PFSK-1 (cell line): Measurements from ENCODE around the gene TUBE1.

ENCODE experiments used
- FOXP2 ChIP-seq: optimal IDR thresholded peaks from 2 replicates; pipeline ENCODE3; 2011; ENCODE audit warnings: borderline replicate concordance, control low read depth, inconsistent platforms; ENCODE audit not compliant: insufficient read depth; ENCODE audit errors: extremely low read length, extremely low read depth
- POLR2AphosphoS5 ChIP-seq: IDR thresholded peaks from 2 replicates; pipeline ENCODE4 v1.6.1; 2012; ENCODE audit warnings: low read depth, mild to moderate bottlenecking, control low read depth, low read length, moderate library complexity
- SIN3A ChIP-seq: IDR thresholded peaks from 2 replicates; pipeline ENCODE4 v1.6.1; 2012; ENCODE audit warnings: mild to moderate bottlenecking, low read length, moderate library complexity, borderline replicate concordance; ENCODE audit not compliant: insufficient read depth
- TAF1 ChIP-seq: IDR thresholded peaks from 2 replicates; pipeline ENCODE4 v1.6.1; 2012; ENCODE audit warnings: low read length, control low read depth, borderline replicate concordance; ENCODE audit not compliant: insufficient read depth
- TF ChIP-seq, protein P1 (sequence below), 2 experiments: IDR thresholded peaks; 2 replicates each; pipeline versions ENCODE4 v1.6.1 to v1.8.0; 2011 to 2012; ENCODE audit warnings: low read depth in 2 of 2, low read length in 2 of 2, control low read depth in 1 of 2, inconsistent platforms in 1 of 2, mild to moderate bottlenecking in 1 of 2, moderate library complexity in 1 of 2; ENCODE audit not compliant: insufficient read depth in 1 of 2

The TUBE1 gene

DNA sequence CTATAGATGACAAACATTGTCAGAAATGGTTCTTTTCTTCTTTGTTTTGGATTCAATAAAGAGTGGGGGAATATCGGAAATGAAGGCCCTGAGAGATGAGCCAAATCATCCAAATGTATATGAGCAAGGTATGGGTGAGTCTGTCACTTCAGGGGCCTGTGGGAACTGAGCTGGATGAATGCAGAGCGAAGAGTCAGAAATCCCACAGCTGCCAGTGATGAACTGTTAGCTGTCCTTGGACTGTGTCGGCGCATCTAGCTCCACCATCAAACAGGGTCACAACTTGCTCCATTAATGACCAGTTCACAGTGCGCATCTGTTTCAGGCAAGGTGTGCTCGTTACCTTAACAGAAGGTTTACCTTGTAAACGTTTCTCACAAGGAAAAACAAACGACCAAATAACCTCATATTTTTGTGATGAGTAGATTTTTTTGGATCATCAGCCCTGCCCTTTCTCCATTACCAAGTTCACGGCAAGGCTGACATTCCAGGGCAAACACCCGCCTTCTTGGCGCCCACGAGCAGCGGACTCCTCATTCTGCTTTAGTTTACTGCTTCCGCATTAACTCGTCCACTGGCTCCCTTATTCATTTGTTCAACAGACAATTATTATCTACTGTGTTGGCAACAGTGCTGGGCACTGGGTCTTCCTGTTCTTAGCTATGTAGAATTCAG, 48.4 kb downstream of the TUBE1 start:
- no peak for TF ChIP-seq FOXP2
- no peak for TF ChIP-seq SIN3A
- TF ChIP-seq POLR2AphosphoS5, result no peak
- TF ChIP-seq, protein P1, sequence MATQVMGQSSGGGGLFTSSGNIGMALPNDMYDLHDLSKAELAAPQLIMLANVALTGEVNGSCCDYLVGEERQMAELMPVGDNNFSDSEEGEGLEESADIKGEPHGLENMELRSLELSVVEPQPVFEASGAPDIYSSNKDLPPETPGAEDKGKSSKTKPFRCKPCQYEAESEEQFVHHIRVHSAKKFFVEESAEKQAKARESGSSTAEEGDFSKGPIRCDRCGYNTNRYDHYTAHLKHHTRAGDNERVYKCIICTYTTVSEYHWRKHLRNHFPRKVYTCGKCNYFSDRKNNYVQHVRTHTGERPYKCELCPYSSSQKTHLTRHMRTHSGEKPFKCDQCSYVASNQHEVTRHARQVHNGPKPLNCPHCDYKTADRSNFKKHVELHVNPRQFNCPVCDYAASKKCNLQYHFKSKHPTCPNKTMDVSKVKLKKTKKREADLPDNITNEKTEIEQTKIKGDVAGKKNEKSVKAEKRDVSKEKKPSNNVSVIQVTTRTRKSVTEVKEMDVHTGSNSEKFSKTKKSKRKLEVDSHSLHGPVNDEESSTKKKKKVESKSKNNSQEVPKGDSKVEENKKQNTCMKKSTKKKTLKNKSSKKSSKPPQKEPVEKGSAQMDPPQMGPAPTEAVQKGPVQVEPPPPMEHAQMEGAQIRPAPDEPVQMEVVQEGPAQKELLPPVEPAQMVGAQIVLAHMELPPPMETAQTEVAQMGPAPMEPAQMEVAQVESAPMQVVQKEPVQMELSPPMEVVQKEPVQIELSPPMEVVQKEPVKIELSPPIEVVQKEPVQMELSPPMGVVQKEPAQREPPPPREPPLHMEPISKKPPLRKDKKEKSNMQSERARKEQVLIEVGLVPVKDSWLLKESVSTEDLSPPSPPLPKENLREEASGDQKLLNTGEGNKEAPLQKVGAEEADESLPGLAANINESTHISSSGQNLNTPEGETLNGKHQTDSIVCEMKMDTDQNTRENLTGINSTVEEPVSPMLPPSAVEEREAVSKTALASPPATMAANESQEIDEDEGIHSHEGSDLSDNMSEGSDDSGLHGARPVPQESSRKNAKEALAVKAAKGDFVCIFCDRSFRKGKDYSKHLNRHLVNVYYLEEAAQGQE (IDR thresholded peaks at IDR 0.05; ENCODE audit: insufficient read depth in 1 of 2, low read depth in 2 of 2, low read length in 2 of 2), result no peak
- TF ChIP-seq TAF1, result no peak

DNA sequence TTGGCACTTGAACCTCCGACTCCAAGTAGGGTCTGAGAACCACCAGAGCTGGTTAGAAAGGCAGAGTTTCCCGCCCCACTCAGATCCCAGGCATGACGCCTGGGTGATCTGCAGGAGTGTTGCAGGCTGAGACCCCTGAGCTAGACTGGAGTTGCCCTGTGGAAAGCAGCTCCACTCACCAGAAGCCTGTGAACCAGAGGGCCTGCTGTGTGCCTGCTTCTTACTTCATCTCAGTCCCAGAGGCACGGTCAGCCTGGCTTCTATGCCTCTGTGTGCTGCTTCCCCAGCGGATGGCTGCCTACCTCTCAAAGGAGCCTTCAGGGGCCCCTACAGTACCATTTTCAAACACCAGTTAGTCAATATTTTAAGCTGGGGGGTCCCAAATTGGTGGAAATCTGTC, 49.0 kb downstream of the TUBE1 start:
- TF ChIP-seq POLR2AphosphoS5 (no peak), SIN3A (no peak), FOXP2 (no peak)

DNA sequence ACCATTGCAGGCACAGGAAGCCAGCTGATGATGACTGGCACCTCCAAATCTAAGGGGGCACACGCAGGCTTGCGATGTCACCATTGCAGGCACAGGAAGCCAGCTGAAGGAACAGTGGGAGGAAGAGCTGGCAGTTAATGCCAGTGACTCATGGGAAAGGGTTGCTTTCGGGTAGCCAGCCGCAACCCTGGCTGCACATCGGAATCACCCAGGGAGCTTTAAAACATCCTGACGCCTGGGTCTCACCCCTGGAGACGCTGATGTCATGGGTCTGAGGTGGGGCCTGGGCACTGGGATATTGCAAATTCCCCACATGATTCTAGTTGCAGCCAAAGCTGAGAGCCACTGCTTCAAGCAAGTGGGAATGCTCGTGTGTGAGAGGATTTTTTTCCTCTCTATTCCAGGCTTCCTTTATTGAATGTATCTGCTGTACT, 49.5 kb downstream of the TUBE1 start:
- TF ChIP-seq, protein P1 (IDR thresholded peaks at IDR 0.05; ENCODE audit: insufficient read depth in 1 of 2, low read depth in 2 of 2, low read length in 2 of 2), result no peak
- TF ChIP-seq POLR2AphosphoS5, result no peak
- no peak for TF ChIP-seq SIN3A
- no peak for TF ChIP-seq TAF1
- TF ChIP-seq FOXP2, result no peak

DNA sequence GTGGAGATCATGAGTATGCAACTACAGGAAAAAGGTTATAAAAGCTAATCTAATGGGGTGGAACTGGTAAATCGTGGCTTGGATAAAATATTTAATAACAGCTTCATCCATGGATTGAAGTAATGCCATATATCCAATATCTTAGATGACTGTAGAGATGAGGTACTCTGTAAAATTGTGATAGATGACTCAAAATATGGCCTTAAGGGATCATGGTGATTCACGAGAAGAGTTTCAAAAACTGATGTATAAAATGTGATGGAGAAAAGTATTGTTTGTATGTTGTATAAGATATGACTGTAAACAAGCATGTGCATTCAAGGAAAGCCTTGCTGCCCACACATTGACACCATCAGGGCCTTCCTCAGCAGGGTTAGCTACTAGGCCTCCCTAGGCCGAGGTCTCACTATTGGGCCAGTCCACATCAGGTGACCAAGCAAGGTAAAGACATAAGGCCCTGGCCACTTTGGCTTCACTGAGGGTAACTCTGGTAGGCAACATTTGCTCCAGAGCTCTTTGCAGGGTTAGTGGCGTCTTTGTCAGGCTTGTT, 51.1 kb downstream of the TUBE1 start:
- TF ChIP-seq FOXP2, result no peak
- TF ChIP-seq, protein P1 (IDR thresholded peaks at IDR 0.05; ENCODE audit: insufficient read depth in 1 of 2, low read depth in 2 of 2, low read length in 2 of 2), result no peak
- TF ChIP-seq TAF1, result no peak
- no peak for TF ChIP-seq SIN3A
- TF ChIP-seq POLR2AphosphoS5, result no peak

DNA sequence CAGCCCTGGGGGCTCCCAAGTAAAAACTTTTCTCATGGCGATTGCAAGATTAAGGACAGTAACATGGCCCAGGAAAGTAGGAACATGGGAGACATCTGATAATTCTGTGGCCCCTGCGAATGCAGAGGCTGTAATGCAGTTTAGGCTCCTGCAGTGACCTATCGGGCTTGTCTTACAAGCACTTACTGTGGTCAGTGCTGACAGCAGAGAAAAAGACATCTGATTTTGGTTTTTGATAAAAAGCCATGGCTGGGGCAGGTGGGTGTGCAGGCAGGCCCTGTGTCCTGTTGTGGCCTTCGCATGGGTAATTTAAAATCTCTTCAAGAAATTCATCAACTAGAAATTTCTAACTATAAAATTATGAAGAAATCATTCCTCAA, 52.7 kb downstream of the TUBE1 start:
- TF ChIP-seq FOXP2 (no peak), TAF1 (no peak), SIN3A (no peak), POLR2AphosphoS5 (no peak)
- TF ChIP-seq, protein P1 (IDR thresholded peaks at IDR 0.05; ENCODE audit: insufficient read depth in 1 of 2, low read depth in 2 of 2, low read length in 2 of 2), result no peak
